G401.6 (cell line): ENCODE results near the gene ZBTB33.

ENCODE experiments used
- FAIRE-seq: peaks from 2 replicates; lab custom pipeline; 2012; peaks lifted over from hg19 to GRCh38; lab: Jason Lieb, UNC

The ZBTB33 gene

GRCh38 chrX:120262859-120263708 lies 12.5 kb downstream of the ZBTB33 start:
- FAIRE-seq: no peak

DNA sequence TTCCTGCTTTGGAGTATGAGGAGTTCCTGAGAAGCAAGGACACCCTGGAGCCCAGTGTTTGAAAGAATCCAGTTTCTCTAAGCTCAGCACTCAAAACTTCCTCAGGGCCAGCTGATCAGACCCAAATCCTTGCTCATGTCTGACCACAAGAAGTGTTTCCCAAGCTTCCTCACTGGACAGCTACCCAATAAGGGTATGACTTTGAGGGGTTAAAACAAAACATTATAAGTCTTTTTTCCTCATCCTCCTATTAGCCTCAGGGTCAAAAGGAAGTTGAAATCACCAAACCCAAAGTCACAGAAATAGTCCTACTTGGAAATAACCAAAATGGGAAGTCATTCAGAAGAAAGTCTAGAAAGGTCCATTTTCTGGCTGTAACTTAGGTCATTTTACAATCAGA lies 13.7 kb downstream of the ZBTB33 start:
- no peak for FAIRE-seq

DNA sequence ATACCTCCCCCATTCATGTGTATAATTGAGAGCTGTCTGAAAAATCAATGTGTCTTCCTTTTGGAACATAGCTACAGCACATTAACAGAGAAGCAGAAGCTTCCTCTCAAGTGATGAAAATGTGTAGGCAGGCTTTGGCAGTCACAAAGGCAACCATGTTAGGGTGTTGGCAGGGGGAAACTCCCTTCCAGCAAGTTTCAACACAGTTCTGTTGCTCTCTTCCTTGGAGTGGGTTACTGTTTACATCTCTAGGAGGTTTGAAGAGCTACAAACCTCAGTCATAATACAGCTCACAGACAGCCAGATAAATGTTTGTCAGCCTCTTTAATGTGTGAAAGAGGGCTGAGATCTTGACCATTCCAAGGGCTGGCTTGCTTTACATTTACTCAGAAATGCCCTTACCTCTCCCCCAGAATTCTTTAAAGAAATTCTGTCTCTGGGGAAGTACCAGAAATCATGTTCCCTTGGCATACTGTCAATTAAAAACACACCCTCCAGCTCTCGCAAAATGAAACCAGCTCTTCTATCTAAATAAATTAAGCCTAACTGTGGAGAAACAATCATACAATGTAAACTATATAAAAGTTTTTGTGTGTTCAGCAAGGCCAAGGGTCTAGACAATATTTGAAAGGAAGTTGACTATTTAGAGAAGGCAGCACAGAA lies 18.9 kb downstream of the ZBTB33 start:
- FAIRE-seq: no peak

DNA sequence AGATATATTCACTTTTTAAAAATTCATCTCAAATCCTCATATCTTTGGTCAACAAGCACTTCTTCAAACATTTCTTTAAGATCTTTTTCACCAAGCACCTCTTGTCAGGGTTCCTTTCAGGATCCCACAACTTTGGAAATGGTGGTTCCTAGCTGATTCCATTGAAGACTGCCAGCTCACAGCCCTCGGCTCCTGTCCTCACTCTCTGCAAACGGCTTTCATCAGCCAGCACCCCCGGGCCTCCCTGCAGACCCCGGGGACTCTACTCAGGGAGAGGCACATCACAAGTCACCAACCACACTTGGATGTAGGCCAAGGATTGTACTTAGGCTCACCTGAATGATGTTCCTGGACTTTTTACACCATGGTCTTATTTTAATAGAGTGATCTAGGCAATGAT lies 20.0 kb downstream of the ZBTB33 start:
- FAIRE-seq: no peak

DNA sequence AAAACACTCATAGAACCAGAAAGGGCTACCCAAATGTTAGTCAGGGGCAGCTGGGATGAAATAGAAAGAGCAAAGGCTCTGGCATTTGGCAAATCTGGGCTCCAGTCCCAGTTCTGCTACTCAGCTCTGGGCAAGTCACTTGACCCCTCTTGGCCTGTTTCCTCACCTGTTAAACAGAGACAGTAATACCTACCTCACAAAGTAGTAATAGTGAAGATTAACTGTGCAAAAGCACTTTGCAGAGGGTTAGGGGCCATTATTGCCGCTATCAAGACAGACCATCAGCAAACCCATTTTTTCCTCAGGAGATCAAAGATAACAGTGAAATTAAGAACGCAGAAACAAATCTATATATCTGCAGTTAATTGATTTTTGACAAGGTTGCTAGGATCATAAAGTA lies 20.6 kb downstream of the ZBTB33 start:
- no peak for FAIRE-seq

- FAIRE-seq: no peak
These were observed 23.5 kb downstream of the ZBTB33 start for GRCh38 chrX:120274145-120274544.

DNA sequence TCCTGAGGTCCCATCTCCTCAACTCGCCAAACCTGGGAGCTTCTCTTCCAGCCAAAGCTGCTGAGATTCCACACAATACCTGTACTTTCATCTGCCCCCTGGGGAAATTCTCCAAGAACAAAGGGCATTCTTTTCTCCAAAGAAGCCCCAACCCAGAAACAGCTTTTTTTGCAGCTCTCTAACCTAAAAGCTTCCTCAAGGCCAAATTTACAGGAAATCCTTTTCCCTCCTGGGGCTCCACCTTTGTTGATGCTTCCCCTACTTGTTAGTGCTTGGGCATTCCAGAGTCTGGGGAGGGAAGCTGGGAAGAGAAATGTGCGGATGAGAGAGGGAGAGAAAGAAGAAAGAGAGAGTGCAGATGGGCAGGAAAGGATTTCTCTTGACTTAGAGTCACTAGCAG lies 24.3 kb downstream of the ZBTB33 start:
- FAIRE-seq: no peak

DNA sequence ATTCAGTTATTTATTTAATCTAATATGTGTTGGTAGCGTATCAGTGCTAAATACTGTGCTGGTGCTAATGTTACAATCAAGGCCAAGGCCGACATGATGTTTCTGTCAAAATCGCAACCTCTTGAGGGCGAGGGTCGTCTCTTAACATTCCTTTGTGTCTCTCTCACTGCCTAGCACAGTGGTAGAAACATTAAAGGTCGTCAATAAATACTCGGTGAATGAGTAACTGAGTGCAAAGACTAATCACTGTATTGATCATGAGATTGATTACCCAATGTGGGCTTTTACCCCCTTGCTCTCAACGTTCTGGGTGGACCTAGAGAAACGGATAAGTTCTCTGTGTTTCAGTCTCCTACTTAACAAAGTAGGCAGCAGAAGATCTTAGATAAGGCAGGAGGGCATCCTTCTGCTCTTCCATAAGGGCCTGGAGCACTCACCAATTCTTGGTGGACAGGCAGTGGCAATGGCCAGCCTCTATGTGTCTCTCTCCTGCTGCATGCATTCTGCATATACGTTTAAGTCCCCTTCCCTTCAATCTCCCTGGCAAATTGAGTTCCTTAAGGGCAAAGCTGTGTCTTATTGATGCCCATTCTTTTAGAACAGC lies 30.5 kb downstream of the ZBTB33 start:
- no peak for FAIRE-seq

- no peak for FAIRE-seq
These were observed 31.1 kb downstream of the ZBTB33 start for GRCh38 chrX:120281761-120282160.

DNA sequence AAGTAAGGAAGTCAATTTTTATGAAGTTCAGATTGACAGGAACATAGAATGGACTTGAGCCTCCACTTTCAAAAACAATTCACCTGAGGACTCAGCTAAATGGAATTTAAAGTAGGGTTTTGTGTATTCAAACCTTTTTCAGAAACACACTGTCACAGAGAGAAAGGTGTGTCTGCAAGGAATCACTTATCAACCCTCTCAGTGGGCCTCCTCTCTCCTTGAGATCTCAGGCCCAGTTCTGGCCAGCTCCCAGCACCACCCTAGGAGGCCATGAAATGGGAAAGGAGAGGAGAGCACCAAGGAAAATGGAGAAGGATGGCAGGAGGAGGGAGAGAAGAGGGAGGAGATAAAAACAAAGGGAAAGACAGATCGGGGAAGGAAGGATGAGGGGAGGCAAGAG lies 32.1 kb downstream of the ZBTB33 start:
- no peak for FAIRE-seq

GRCh38 chrX:120286733-120287512 lies 36.3 kb downstream of the ZBTB33 start:
- no peak for FAIRE-seq

DNA sequence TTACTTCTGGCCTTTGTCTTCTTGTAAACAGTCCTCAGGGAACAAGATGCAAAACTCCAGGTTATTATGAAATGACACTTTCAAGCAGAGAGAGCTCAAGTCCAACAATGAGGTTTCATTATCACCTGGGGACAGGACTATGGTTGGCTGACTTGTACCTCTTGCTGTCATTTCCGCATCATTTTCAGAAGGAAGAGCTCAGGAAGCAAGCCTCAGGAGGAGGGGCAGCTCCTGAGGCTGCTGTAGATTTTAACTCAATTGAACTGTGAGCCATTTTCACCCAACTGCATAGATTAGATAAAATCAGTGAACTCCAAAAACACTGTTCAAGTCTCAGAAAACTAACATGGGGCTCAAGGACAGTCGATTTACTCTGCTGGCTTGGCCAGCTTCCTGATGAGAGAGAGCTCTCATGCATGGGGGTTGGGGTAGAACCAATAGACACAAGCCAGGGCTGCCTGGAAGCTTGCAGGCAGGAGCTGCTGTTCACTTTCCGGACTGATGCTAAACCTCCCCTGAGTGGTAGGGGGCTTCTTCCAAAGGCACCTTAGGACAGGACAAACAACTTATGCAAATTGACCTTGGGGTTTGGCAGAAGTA lies 37.0 kb downstream of the ZBTB33 start:
- no peak for FAIRE-seq

DNA sequence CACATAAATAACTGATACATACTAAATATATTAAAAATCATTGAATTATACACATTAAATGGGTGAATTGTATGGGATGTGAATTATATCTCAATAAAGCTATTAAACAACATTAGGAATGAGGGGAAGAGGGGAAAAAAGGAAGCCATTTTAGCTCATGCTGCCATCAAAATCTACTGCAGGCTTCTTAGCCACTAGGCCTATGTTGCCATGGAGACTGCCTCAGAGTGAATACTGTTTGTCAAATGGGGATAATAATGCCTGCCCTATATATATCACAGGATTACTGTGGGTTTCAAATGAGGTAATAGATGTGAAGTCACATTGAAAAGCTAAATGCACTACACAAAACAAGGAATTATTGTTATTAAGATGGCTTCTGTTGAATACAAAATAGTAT lies 39.5 kb downstream of the ZBTB33 start:
- FAIRE-seq: no peak

- FAIRE-seq: no peak
These were observed 40.6 kb downstream of the ZBTB33 start for GRCh38 chrX:120291211-120291610.

DNA sequence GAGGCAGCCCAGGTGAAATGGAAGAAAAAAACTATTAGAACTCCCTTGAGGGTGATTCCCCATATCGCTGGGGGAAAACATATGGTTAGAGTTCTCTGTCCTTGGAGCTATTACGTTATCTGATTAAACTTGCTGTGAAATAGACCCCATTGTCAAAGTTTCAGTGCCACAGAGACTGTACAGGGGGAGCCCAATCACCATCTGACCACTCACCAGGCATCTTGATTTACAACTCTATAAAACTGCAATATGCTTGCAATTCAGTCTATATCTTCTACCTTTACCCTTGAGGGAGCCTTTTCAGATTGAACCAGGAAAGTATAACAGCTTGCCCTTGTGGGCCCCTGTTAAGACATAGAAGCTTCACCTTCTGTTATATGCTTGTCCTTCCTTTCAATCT lies 42.4 kb downstream of the ZBTB33 start:
- no peak for FAIRE-seq

GRCh38 chrX:120294651-120295050 lies 44.0 kb downstream of the ZBTB33 start:
- no peak for FAIRE-seq

DNA sequence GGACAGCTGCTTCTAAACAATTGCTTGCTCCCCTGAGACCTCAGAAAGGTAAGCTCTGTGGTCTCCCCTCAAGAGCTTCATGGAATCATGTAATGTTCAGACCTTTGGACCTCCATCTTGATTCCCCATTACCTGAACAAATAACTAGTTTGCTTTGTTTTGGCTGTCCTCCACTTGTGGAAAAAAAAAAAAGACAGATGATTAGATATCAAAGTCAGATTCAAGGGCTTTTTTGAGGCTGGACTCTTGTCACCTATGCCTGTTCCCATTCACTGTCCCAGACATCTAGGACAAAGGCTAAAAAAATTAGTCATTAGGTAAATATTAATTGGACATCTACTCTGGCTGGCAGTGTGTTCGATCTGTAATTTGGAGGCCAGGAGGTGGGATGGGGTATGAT lies 47.3 kb downstream of the ZBTB33 start:
- no peak for FAIRE-seq

DNA sequence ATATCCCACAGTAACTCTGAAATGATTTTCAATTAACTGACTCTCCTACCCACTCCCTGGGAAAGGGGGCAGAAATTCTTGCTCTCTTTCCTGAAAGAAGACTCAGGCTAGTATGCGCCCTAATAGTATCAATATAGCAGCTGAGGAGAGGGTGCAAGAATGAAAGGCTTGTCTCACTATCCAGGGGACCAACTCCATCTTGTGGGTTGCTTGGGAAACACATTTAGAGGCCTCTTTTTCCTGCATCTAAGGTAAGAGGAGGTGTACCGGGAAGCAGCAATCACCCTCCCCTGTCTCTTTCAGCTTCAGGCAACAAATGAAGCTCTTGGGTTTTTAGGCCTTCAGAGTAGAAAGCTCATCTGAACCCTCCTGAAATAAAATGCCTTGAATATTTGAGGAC lies 49.3 kb downstream of the ZBTB33 start:
- FAIRE-seq: no peak

- no peak for FAIRE-seq
These were observed 50.9 kb downstream of the ZBTB33 start for GRCh38 chrX:120301497-120301896.

- FAIRE-seq: no peak
These were observed 51.3 kb downstream of the ZBTB33 start for GRCh38 chrX:120301960-120302359.

DNA sequence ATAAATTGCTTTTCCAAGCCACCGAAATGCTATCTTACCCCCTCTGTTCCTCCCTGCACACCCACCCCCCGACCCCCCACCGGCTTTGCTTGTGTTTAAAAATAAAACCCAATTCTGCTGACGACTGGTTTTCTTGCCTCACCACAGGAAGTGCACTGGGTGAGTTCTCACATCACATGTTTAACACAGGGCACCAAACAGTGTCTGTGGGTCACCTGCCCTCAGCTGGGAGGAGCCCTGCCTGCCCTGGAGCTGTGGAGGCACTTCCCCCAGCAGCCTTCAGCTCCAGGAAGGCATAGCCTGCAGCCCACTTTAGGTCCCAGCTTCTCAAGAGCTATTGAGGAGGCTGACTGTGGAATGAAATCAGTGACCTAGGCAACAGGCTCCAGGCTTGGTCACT lies 51.8 kb downstream of the ZBTB33 start:
- no peak for FAIRE-seq

GRCh38 chrX:120304256-120304655 lies 53.6 kb downstream of the ZBTB33 start:
- no peak for FAIRE-seq
